ENCODE data around the gene SLC16A9.

SLC16A9 gene

DNA sequence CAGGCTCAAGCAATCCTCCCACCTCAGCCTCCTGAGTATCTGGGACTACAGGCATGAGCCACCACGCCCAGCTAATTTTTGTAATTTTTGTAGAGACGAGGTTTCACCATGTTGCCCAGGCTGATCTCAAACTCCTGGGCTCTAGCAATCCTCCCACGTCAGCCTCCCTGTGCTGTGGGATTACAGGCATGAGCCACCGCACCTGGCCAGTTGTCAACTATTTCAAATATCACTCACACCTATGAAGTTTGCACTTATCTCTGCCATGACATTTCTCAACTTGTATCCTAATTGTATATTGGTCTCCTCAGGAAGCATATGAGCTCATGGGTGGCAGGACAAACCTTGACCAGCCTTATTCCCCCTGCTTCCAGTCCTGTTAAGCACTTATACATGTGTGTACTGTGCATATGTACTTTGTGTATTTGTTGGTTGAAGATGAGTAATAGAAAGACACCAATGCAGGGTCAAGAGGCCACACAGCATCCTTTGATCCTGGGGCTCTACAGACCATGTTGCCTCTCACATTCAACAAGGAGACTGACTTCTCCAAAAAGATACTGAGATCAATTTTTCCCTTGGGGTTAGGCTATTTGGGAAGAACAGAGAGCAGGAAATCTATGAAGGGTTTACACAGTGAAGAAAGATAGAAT lies 82.2 kb downstream of the SLC16A9 start:
- no peak for TF ChIP-seq Cebpa-rat (IDR thresholded peaks at IDR 0.05)
- H3K9ac ChIP-seq: no peak overlapping the region
- no peak overlapping the region for H3K4me2 ChIP-seq
- H3K27ac ChIP-seq: no peak overlapping the region
- no peak overlapping the region for H3K4me3 ChIP-seq
- H3K27me3 ChIP-seq: no peaks in the 10 kb centered on the region
- no peaks in the 10 kb centered on the region for H4K20me1 ChIP-seq
- no peaks in the 10 kb centered on the region for H3K9me3 ChIP-seq (replicated peaks in 1 of 11)
- no peaks in the 10 kb centered on the region for H3K36me3 ChIP-seq
- H3K4me1 ChIP-seq: peaks cover 0 to 6% (median 4%) of the 10 kb centered on the region in 10 experiments; a peak in 7 of 20 replicates

DNA sequence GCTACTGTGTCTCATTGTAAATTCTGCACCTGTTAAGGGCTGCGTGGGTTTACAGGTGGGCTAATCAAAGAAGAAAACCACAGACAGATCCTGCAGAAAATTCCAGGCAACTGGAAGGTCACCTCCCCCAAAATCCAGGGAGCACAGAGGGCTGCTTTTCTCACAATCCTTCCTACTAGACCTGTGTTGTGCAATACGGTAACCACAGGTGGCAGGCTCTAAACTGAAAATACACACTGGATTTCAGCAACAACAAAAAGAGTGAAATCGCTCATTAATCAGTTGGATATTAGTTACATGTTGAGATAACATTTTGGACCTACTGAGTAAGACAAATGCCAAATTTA lies 83.2 kb downstream of the SLC16A9 start:
- H3K9ac ChIP-seq: no peak overlapping the region
- peak overlapping the region in 1 of 11 experiments; percentile 5; a peak in 2 of 22 replicates for H3K4me2 ChIP-seq
- H3K27ac ChIP-seq: no peak overlapping the region
- no peaks in the 10 kb centered on the region for H4K20me1 ChIP-seq
- H3K9me3 ChIP-seq (replicated peaks in 1 of 11): no peaks in the 10 kb centered on the region
- peaks cover 0 to 6% (median 4%) of the 10 kb centered on the region in 10 experiments; a peak in 7 of 20 replicates for H3K4me1 ChIP-seq
- no peak overlapping the region for H3K4me3 ChIP-seq
- no peak for TF ChIP-seq Cebpa-rat (IDR thresholded peaks at IDR 0.05)
- H3K36me3 ChIP-seq: no peaks in the 10 kb centered on the region
- no peaks in the 10 kb centered on the region for H3K27me3 ChIP-seq

DNA sequence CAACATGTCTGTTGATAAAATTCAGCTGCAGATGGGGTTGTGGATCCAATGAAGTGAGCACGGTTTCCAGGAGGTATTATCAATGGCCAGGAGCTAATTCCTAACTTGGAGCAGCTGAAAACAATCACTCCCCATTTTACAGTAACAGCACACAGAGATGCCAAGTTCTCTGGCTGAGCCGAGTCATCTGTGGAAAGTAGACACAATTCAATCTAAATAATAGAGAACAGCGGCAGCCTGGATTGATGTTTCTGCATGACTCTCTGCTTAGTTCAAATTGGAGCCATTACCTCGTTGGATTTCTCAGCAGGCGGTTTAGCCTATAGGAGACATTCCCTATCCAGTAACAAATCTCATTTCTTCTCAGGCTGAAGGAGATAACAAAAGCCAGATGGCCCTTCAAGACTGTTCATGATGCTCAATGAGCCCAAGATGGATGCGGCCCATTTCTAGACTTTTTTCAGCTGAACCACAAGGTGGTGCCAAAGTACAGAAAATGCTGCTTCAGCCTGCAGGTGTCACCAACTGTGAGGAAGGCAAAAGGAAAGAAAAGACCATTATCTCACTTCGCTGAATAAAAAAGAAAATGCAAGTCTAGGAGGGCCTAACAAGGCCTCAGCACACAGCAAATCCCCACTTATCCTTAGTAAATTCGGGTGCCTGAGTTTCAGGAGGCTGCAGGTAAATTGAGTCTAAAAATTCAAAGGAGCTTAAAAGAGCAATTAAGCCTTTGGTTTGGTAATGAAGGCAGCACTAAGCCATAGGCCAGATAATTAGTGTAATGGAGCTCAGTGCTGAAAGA lies 83.7 kb downstream of the SLC16A9 start:
- Histone ChIP-seq H3K27me3 (no peaks in the 10 kb centered on the region), H3K9ac (no peak overlapping the region), H3K9me3 (replicated peaks in 1 of 11) (no peaks in the 10 kb centered on the region), H3K36me3 (no peaks in the 10 kb centered on the region), H3K4me1 (peaks cover 0 to 6% (median 4%) of the 10 kb centered on the region in 10 experiments; a peak in 7 of 20 replicates), H3K4me2 (peak overlapping the region in 1 of 11 experiments; percentile 5; a peak in 2 of 22 replicates), H3K27ac (no peak overlapping the region), H3K4me3 (no peak overlapping the region), H4K20me1 (no peaks in the 10 kb centered on the region)
- no peak for TF ChIP-seq Cebpa-rat (IDR thresholded peaks at IDR 0.05)

DNA sequence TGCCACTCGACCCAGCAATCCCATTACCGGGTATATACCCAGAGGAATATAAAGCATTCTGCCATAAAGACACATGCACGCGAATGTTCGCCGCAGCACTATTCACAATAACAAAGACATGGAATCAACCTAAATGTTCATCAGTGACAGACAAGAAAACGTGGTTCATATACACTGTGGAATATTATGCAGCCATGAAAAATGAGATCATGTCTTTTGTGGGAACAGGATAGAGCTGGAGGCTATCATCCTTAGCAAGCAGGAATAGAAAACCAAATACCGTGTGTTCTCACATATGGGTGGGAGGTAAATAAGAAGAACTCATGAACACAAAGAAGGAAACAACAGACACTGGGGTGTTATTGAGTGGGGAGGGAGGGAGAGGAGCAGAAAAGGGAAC lies 84.7 kb downstream of the SLC16A9 start:
- no peaks in the 10 kb centered on the region for H3K9me3 ChIP-seq (replicated peaks in 1 of 11)
- no peak for TF ChIP-seq Cebpa-rat (IDR thresholded peaks at IDR 0.05)
- no peak overlapping the region for H3K9ac ChIP-seq
- no peaks in the 10 kb centered on the region for H3K36me3 ChIP-seq
- no peak overlapping the region for H3K4me2 ChIP-seq
- no peak overlapping the region for H3K4me3 ChIP-seq
- no peaks in the 10 kb centered on the region for H4K20me1 ChIP-seq
- H3K4me1 ChIP-seq: peaks cover 0 to 6% (median 4%) of the 10 kb centered on the region in 10 experiments; a peak in 7 of 20 replicates
- H3K27me3 ChIP-seq: no peaks in the 10 kb centered on the region
- H3K27ac ChIP-seq: no peak overlapping the region

DNA sequence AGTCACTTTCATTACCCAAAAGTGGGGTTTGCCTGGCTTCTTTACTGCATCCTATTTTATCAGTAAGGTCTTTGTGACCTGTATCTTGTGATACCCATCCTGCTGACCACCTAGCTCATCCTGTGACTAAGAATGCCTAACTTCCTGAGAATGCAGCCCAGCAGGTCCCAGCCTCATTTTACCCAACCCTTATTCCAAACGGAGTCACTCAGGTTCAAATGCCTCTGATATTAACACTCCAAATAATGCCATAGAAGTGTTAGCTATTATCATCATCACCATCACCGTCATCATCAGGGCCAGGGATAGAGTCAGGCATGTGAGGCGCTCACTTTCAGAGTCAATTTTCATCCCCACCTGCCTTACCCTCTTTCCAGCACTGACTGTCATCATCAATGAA lies 85.5 kb downstream of the SLC16A9 start:
- Histone ChIP-seq H3K9me3 (replicated peaks in 1 of 11) (no peaks in the 10 kb centered on the region), H3K4me3 (no peak overlapping the region), H3K27ac (no peak overlapping the region), H3K9ac (no peak overlapping the region), H3K36me3 (no peaks in the 10 kb centered on the region), H3K27me3 (no peaks in the 10 kb centered on the region), H3K4me2 (no peak overlapping the region), H3K4me1 (peaks cover 0 to 6% (median 4%) of the 10 kb centered on the region in 10 experiments; a peak in 7 of 20 replicates), H4K20me1 (no peaks in the 10 kb centered on the region)
- TF ChIP-seq Cebpa-rat (IDR thresholded peaks at IDR 0.05): no peak

DNA sequence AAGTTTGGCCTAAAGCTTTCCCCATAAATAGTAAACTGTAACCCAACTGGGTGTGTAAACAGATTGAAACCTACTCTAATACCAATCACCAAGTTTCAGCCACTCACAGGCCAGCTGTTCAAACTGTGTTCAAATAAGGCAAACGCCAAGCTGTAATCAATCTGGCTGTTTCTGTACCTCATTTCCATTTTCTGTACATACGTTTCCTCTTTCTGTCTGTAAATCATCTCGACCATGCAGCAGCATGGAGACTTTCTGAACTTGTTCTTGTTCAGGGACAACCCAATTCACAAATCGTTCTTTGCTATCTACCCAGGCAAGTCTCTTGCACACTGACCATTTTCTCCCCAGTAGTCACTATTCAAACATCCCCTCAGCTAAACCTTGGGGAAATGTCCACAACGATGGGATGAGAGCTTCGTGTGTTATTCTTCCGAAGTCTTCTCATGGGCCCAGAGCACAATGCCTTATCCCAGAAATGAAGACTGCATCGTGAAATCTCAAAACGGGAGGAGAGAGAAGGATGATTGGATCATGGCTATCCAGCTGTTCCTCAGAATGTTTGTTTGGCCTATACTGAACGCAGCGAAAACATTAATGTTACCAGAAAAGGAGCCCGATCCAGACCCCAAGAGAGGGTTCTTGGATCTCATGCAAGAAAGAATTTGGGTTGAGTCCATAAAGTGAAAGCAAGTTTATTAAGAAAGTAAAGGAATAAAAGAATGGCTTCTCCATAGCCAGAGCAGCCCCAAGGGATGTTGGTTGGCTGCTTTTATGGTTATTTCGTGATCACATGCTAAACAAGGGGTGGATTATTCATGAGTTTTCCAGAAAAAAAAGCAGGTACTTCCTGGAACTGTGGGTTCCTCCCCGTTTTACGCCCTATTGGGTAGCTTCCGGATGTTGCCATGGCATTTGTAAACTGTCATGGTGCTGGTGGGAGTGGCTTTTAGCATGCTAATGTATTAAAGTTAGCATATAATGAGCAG lies 86.2 kb downstream of the SLC16A9 start:
- H3K9ac ChIP-seq: no peak overlapping the region
- no peaks in the 10 kb centered on the region for H4K20me1 ChIP-seq
- no peaks in the 10 kb centered on the region for H3K9me3 ChIP-seq (replicated peaks in 1 of 11)
- TF ChIP-seq Cebpa-rat (IDR thresholded peaks at IDR 0.05): no peak
- H3K36me3 ChIP-seq: no peaks in the 10 kb centered on the region
- H3K4me1 ChIP-seq: peaks cover 0 to 6% (median 4%) of the 10 kb centered on the region in 10 experiments; a peak in 7 of 20 replicates
- H3K4me2 ChIP-seq: no peak overlapping the region
- no peak overlapping the region for H3K27ac ChIP-seq
- no peaks in the 10 kb centered on the region for H3K27me3 ChIP-seq
- no peak overlapping the region for H3K4me3 ChIP-seq

DNA sequence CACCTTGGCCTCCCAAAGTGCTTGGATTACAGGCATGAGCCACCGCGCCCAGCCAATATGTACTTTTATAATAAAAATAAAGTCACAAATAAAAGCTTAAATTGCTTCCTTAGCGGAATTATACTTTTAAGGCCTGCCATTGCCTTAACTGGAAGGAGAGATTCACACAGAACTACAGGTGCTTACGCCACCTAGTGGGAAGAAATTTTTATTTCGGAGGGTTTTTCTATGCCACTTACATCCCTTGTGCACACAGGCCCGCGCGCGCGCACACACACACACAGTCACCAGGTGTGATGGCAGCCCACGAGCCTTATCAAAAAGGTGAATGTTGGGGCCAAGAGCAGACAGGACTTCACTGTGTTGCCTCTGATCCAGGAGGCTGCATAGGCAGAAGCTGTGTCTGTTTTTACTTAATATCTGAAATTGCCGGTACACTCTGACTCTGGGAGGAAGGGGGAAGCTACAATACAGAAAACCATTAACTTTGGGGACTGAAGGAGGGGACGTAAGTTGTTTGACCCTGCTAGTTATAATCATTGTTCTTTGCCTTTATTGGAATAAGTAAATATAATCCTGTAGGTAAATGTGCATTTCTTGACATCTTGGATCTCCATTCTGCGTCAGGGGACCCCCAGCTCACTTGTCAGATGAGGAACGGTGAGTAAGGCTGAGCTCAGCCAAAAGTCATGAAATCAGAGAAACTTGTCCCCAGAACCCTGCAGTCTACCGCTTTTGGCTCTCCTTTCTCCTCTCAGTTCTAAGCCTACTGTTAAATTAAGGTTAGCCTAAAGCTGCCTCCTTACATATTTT lies 87.1 kb downstream of the SLC16A9 start:
- Histone ChIP-seq H3K36me3 (no peaks in the 10 kb centered on the region), H3K9ac (no peak overlapping the region), H3K27me3 (no peaks in the 10 kb centered on the region), H4K20me1 (no peaks in the 10 kb centered on the region), H3K4me1 (peaks cover 0 to 6% (median 4%) of the 10 kb centered on the region in 10 experiments; a peak in 7 of 20 replicates), H3K4me3 (no peak overlapping the region), H3K9me3 (replicated peaks in 1 of 11) (no peaks in the 10 kb centered on the region), H3K4me2 (no peak overlapping the region), H3K27ac (no peak overlapping the region)
- no peak for TF ChIP-seq Cebpa-rat (IDR thresholded peaks at IDR 0.05)

DNA sequence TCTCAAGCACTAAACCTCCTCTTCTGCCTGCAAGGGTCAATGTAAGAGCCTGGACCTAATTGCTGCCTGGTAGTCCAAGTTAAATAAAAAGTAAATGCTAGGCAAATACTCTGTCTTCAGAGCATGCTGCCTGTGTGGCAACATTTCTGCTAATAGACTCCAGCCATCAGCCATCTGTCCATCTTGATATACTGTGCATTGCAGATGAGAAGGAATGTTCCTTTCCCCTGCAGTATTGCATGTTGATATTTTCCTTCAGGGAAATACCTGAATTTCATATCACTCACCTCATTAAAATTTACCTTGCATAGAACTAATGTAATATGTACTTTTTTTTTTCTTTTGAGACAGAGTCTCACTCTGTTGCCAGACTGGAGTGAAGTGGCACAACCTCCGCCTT lies 87.9 kb downstream of the SLC16A9 start:
- Histone ChIP-seq H4K20me1 (no peaks in the 10 kb centered on the region), H3K9ac (no peak overlapping the region), H3K36me3 (no peaks in the 10 kb centered on the region), H3K9me3 (replicated peaks in 1 of 11) (no peaks in the 10 kb centered on the region), H3K4me2 (no peak overlapping the region), H3K27ac (no peak overlapping the region), H3K4me1 (peaks cover 0 to 6% (median 4%) of the 10 kb centered on the region in 10 experiments; a peak in 7 of 20 replicates), H3K4me3 (no peak overlapping the region), H3K27me3 (no peaks in the 10 kb centered on the region)
- no peak for TF ChIP-seq Cebpa-rat (IDR thresholded peaks at IDR 0.05)

Data from BLaER1 treated with 17β-estradiol and CSF1 and Interleukin-3, amounts not matched to agents 10 nM and 100 nM (cell line).